Esophagus muscularis mucosa (tissue), 4 donors: ENCODE measurements around the gene SPACA5.

Source experiments
- EP300 ChIP-seq: sonication (generic); formaldehyde crosslinking; IDR thresholded peaks from one replicate; pipeline ENCODE4 v1.6.1; 2017; ENCODE audit warnings: antibody characterized with exemption
- POLR2A ChIP-seq: fragments of 450-650 bp; IDR thresholded peaks from one replicate; pipeline ENCODE4 v1.6.1; 2017; ENCODE audit warnings: antibody characterized with exemption, moderate library complexity, mild to moderate bottlenecking, low read depth
- POLR2AphosphoS5 ChIP-seq, 2 donors: sonication (generic); formaldehyde crosslinking; IDR thresholded peaks; one replicate each; pipeline ENCODE4 v1.6.1; 2017; ENCODE audit warnings: antibody characterized with exemption in 2 of 2
- TF ChIP-seq, protein P1 (sequence below), 3 experiments: fragments of 200-600 bp in 2 of 3; fragments of 450-650 bp in 1 of 3; sonication (generic) in 2 of 3; IDR thresholded peaks; one replicate each; pipeline ENCODE4 v1.5.1; 2017 to 2019; ENCODE audit warnings: antibody characterized with exemption in 3 of 3, mild to moderate bottlenecking in 2 of 3, moderate library complexity in 1 of 3

DNA sequence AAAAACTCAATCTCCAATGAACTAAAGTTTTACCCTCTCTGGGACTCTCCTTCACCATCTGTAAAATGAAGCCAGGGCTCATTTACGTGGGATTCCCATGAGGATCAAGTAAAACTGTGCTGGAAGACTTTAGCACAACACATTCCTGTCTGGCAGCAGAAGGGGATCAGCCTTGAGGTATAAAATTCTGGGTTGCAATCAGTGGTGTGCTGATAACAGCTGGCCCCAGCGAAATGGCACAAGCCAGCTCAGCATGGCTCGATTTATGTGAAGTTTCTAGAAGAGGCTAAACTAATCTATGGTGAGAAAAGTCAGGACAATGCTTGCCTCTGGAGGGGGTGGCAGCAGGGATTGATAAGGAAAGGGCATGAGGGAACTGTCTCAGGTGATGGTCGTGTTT is 36.3 kb downstream of the SPACA5 start:
- TF ChIP-seq, protein P1, sequence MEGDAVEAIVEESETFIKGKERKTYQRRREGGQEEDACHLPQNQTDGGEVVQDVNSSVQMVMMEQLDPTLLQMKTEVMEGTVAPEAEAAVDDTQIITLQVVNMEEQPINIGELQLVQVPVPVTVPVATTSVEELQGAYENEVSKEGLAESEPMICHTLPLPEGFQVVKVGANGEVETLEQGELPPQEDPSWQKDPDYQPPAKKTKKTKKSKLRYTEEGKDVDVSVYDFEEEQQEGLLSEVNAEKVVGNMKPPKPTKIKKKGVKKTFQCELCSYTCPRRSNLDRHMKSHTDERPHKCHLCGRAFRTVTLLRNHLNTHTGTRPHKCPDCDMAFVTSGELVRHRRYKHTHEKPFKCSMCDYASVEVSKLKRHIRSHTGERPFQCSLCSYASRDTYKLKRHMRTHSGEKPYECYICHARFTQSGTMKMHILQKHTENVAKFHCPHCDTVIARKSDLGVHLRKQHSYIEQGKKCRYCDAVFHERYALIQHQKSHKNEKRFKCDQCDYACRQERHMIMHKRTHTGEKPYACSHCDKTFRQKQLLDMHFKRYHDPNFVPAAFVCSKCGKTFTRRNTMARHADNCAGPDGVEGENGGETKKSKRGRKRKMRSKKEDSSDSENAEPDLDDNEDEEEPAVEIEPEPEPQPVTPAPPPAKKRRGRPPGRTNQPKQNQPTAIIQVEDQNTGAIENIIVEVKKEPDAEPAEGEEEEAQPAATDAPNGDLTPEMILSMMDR (IDR thresholded peaks at IDR 0.05) = no peak
- TF ChIP-seq POLR2A (no peak), POLR2AphosphoS5 (IDR thresholded peaks at IDR 0.05) (no peak), EP300 (no peak)
